ACC112 (cell line): ENCODE measurements around the gene CARD14.

ENCODE experiments used
- H2AFZ ChIP-seq: fragments of 200-600 bp; sonication (generic); one replicate; pipeline ENCODE4 v1.6.0; 2017; ENCODE audit warnings: antibody characterized with exemption, low read length; ENCODE audit not compliant: unreplicated experiment
- H3K27ac ChIP-seq: fragments of 200-600 bp; sonication (generic); 2 replicates; pipeline ENCODE4 v1.5.1; 2014; ENCODE audit warnings: low read depth, mild to moderate bottlenecking, antibody characterized with exemption, low read length, moderate library complexity
- H3K27me3 ChIP-seq: fragments of 200-600 bp; sonication (generic); 2 replicates; pipeline ENCODE4 v1.6.1; 2014; ENCODE audit warnings: mild to moderate bottlenecking, antibody characterized with exemption, low read length, moderate library complexity, mixed read lengths; ENCODE audit not compliant: insufficient read depth
- H3K36me3 ChIP-seq: fragments of 200-600 bp; sonication (generic); 2 replicates; pipeline ENCODE4 v1.6.1; 2016; ENCODE audit warnings: mild to moderate bottlenecking, antibody characterized with exemption, low read length, moderate library complexity, mixed read lengths; ENCODE audit not compliant: insufficient read depth
- H3K4me1 ChIP-seq: fragments of 200-600 bp; sonication (generic); one replicate; pipeline ENCODE4 v1.6.1; 2016; ENCODE audit warnings: low read length, mixed read lengths; ENCODE audit not compliant: insufficient read depth, unreplicated experiment, control insufficient read depth
- H3K4me3 ChIP-seq: fragments of 200-600 bp; sonication (generic); 2 replicates; pipeline ENCODE4 v1.5.1; 2014; ENCODE audit warnings: mild to moderate bottlenecking, low read depth, low read length
- H3K79me2 ChIP-seq: fragments of 200-600 bp; sonication (generic); one replicate; pipeline ENCODE4 v1.6.0; 2016; ENCODE audit warnings: low read length; ENCODE audit not compliant: control insufficient read depth, unreplicated experiment, insufficient read depth

CARD14 gene

DNA sequence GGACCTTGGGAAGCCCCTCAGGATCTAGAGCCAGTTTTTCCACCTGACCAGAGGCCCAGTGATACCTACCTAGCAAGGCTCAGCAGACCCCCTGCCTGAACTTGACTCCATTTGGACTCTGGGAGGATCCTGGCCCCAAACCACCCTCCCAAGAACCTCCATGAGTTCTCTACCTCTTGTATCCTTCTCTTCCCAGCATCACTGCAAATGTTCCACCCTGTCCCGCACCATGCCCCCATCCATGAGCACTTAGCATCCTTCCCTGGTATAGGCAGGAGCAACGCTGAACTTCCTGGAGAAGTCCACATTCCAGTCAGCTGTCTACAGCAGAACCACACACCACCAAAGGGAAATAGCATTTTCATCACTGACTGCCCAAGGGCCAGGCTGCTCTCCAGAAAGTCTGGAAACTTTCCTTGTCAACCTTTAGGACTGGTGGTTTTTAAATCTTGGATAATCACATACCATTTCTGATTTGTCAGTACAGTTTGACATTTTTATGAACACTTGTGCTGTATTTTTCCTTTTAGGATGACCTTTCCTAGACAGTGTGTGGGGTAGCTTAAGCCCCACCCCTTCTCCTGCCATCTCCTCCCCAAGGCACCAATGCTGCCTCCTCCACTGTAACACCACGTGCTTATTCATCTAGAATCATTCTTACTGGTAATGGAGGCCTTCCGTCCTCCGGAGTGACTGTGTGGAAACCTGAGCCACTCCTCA is 36.8 kb upstream of the CARD14 start:
- Histone ChIP-seq H3K27me3 (no peaks in the 10 kb centered on the region), H2AFZ (no peak overlapping the region), H3K4me1 (no peaks in the 10 kb centered on the region), H3K79me2 (no peaks in the 10 kb centered on the region), H3K36me3 (peaks cover 21% of the 10 kb centered on the region), H3K27ac (no peak overlapping the region), H3K4me3 (no peak overlapping the region)

DNA sequence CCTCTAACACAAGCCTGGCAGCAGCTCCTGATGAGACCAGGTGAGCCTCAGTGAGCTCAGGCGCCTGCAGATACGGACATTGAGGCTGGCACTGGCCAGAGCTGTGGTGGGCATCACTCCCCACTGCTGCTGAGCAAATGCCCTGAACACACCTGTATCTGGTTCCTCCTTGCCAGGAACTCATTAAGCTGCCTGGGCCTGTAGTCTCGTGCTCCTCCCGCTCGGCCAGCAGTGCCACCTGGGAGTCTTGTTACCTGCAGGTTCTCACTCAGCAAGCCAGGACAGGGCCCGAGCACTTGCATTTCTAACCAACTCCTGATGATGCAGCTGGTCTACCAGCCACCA is 36.2 kb upstream of the CARD14 start:
- Histone ChIP-seq H3K79me2 (no peaks in the 10 kb centered on the region), H2AFZ (no peak overlapping the region), H3K27ac (no peak overlapping the region), H3K27me3 (no peaks in the 10 kb centered on the region), H3K4me1 (no peaks in the 10 kb centered on the region), H3K36me3 (peaks cover 27% of the 10 kb centered on the region), H3K4me3 (no peak overlapping the region)

GRCh38 chr17:80137131-80137530 is 32.7 kb upstream of the CARD14 start:
- Histone ChIP-seq H3K27ac (no peak overlapping the region), H3K4me3 (no peak overlapping the region), H3K79me2 (peaks cover 11% of the 10 kb centered on the region), H3K36me3 (peaks cover 56% of the 10 kb centered on the region), H3K27me3 (no peaks in the 10 kb centered on the region), H3K4me1 (no peaks in the 10 kb centered on the region), H2AFZ (no peak overlapping the region)

DNA sequence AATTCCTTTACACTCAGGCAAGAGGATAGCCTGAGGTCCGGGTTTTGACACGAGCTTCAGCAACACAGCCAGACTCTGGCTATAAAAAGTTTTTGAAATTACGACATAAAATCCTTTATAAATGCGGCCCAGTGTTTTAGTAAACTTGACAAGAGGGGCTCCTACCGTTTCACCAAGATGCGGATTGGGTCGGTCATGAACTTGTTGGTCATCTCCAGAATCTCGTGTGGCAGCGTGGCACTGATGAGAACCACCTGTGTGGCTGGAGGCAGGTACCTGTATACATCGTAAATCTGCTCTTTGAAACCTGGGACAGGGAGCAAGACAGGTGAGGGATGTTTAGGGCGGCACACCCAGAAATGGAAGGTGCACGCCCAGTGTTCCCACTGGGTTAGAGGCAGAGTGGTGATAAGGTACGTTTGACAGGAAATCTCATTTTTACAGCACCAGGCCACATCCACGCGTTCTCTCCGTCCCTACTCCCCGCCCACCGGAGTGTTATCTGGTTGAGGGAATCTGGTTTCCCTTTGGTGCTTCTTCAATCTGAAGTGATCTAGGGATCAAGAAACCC is 30.9 kb upstream of the CARD14 start:
- Histone ChIP-seq H3K79me2 (peaks cover 27% of the 10 kb centered on the region), H3K36me3 (peaks cover 61% of the 10 kb centered on the region), H2AFZ (no peak overlapping the region), H3K27me3 (no peaks in the 10 kb centered on the region), H3K4me1 (no peaks in the 10 kb centered on the region), H3K27ac (no peak overlapping the region), H3K4me3 (no peak overlapping the region)

GRCh38 chr17:80141463-80142165 is 28.2 kb upstream of the CARD14 start:
- Histone ChIP-seq H3K27me3 (no peaks in the 10 kb centered on the region), H3K4me1 (peaks cover 8% of the 10 kb centered on the region), H3K4me3 (no peak overlapping the region), H2AFZ (no peak overlapping the region), H3K79me2 (peaks cover 53% of the 10 kb centered on the region), H3K36me3 (peaks cover 57% of the 10 kb centered on the region), H3K27ac (no peak overlapping the region)

GRCh38 chr17:80142929-80143328 is 26.9 kb upstream of the CARD14 start:
- Histone ChIP-seq H3K79me2 (peaks cover 60% of the 10 kb centered on the region), H3K27ac (no peak overlapping the region), H2AFZ (no peak overlapping the region), H3K4me1 (peaks cover 8% of the 10 kb centered on the region), H3K27me3 (no peaks in the 10 kb centered on the region), H3K4me3 (no peak overlapping the region), H3K36me3 (peaks cover 51% of the 10 kb centered on the region)

GRCh38 chr17:80145076-80146075 is 24.5 kb upstream of the CARD14 start:
- Histone ChIP-seq H3K36me3 (peaks cover 29% of the 10 kb centered on the region), H3K79me2 (peaks cover 61% of the 10 kb centered on the region)

GRCh38 chr17:80146121-80147034 is 23.5 kb upstream of the CARD14 start:
- Histone ChIP-seq H3K27ac (peak overlapping the region; percentile 62), H3K4me3 (peak overlapping the region; percentile 97), H3K36me3 (peaks cover 22% of the 10 kb centered on the region), H3K4me1 (peaks cover 8% of the 10 kb centered on the region), H2AFZ (no peak overlapping the region), H3K27me3 (no peaks in the 10 kb centered on the region), H3K79me2 (peaks cover 61% of the 10 kb centered on the region)

More at GRCh38 chr17:80145076-80146075, 24.5 kb upstream of the CARD14 start:
- Histone ChIP-seq H3K4me3 (peak overlapping the region; percentile 97), H2AFZ (no peak overlapping the region), H3K27me3 (no peaks in the 10 kb centered on the region), H3K4me1 (peaks cover 8% of the 10 kb centered on the region), H3K27ac (no peak overlapping the region)

GRCh38 chr17:80147035-80147822 is 22.6 kb upstream of the CARD14 start, which contains the start of gene EIF4A3:
TSS of gene EIF4A3 (minus strand) at chr17:80147128. CDS start at chr17:80146961, 167 bp downstream.
- H2AFZ ChIP-seq, result peak within 1 kb of the TSS; percentile 86
- H3K27ac ChIP-seq, result peak within 1 kb of the TSS; percentile 62
- peaks cover 54% of the 10 kb centered on the region for H3K79me2 ChIP-seq
- no peaks in the 10 kb centered on the region for H3K27me3 ChIP-seq
- peak within 1 kb of the TSS; percentile 97 for H3K4me3 ChIP-seq
- peaks cover 12% of the 10 kb centered on the region for H3K4me1 ChIP-seq
- peaks cover 13% of the 10 kb centered on the region; the same call in 1 of the 2 replicates for H3K36me3 ChIP-seq
